CD4-positive, alpha-beta T cell treated with Interleukin-1 beta for 1 hour (primary cell): ENCODE data around the gene VSIG2.
A peak's percentile ranks its signal among the peaks of the same experiment; 100 is the strongest.
"Not testable (repeated sequence)": the region's sequence is repeated elsewhere in the genome, so short reads cannot be mapped to it uniquely, and the experiment has no call there.

ENCODE experiments used
- DNase-seq, 2 donors: peaks; one replicate each; pipeline ENCODE4 v3.0.0-alpha.2; 2020 to 2022

The VSIG2 gene

GRCh38 chr11:124751741-124752470 lies at the start of gene VSIG2:
VSIG2 (minus strand) TSS chr11:124752255; CDS start chr11:124752137, 118 bp downstream.
- DNase-seq: no peak

- no peak for DNase-seq
Measured at GRCh38 chr11:124801014-124801413, 49.0 kb upstream of the VSIG2 start.

DNA sequence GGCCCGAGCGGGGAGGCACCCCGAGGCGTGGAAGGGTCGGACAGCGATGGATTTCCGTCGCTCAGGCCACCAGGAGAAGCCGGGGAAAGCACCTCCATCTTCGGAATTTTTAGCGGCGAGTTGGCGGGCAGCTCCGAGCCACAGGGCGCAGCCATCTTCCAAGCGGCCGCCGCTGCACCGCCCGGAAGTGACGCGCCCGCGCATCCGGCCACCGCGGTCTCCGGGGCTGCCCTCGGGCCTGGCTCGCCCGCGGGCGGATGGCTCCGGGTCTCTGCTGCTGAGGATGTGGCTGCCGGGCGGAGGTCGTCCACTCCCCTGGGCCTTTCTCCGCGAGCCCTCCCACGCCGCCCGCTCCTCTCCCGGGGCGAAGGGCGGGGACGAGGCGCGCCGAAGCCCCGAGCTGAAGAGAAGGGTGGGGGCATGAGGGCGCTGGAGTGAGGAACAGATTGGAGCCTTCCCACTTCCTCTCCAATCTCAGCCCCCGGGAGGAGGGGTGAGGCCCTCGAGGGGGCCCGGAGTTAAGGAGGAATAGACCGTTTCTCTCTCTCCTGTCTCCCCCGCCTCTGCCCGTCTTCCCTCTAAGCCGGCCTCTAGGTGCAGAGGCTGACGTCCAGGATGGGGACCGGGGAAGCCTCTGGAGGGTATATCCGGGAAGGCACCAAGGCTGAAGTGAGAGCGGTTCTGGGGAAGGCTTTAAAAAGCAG lies 48.3 kb upstream of the VSIG2 start, which contains the start of gene MSANTD2:
Gene MSANTD2 (minus strand): TSS at position 181 of the 704 bp plus-strand sequence. CDS start 26 bp downstream, at position 155.
- DNase-seq: peak; percentile 80 to 83

GRCh38 chr11:124799348-124800225 lies 47.5 kb upstream of the VSIG2 start:
- DNase-seq: peak; percentile 38 to 40

- DNase-seq: peak in 1 of 2 donors; percentile 7
Measured at GRCh38 chr11:124798991-124799347, 46.9 kb upstream of the VSIG2 start.

GRCh38 chr11:124796312-124796711 lies 44.3 kb upstream of the VSIG2 start:
- DNase-seq: no peak

- peak; percentile 33 to 54 for DNase-seq
Measured at GRCh38 chr11:124793466-124794278, 41.6 kb upstream of the VSIG2 start.

DNA sequence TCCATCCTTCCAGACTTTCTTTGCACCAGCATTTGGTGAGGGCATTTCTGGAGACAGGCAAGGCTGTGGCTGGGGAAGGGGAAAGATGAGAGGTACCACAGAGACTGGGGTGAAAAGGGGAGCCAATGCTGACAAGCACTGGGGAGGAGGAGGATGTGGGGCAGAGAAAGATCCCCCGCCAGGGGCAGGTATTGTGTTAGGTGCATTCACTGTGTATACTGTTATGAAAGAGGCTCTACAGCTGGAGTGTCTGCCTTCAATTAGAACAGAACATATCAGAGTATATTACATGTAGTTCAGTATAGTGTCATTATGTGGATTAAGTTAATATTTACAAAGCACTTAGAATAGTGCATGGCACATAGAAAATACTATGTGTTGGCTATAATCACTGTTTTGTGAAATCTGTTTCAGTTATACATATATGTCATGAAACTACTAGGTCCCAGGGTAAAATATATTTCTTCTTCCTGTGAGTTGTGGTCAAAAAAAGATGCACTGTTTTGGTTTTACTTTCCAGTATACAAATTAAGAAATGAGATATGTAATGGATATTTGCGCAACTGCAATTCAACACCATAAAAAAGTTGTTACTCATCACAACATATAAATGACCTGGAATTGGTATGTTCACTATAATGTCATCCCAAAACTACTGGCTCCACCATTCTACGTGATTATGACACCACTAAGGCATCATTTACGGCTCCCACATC lies 39.7 kb upstream of the VSIG2 start:
- DNase-seq: no peak

- no peak for DNase-seq
Measured at GRCh38 chr11:124788521-124788920, 36.5 kb upstream of the VSIG2 start.

- no peak for DNase-seq
Measured at GRCh38 chr11:124784051-124784450, 32.0 kb upstream of the VSIG2 start.

- no peak for DNase-seq
Measured at GRCh38 chr11:124783002-124783401, 30.9 kb upstream of the VSIG2 start.

DNA sequence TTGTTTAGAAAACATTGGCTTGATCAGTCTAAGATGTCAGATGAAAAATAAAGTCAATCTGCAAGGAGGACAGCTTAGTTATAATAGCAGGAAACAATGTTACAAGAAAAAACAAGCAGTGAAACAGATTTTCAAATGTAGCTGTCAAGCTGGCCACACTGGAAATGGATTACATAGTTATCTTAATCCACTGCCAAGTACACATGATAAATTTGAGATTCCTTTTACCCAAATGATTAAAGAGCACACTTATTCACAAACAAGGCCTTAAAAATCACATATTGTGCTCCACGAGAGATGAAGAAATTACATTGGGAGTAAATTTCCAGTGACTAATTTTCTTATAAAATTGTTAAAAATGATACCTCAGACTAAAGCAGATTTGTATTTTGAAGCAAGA lies 27.5 kb upstream of the VSIG2 start:
- no peak for DNase-seq

- no peak for DNase-seq
Measured at GRCh38 chr11:124778281-124778680, 26.2 kb upstream of the VSIG2 start.

- no peak for DNase-seq
Measured at GRCh38 chr11:124776865-124777645, 25.0 kb upstream of the VSIG2 start.

GRCh38 chr11:124770959-124771358 lies 18.9 kb upstream of the VSIG2 start:
- DNase-seq: not testable (repeated sequence)

DNA sequence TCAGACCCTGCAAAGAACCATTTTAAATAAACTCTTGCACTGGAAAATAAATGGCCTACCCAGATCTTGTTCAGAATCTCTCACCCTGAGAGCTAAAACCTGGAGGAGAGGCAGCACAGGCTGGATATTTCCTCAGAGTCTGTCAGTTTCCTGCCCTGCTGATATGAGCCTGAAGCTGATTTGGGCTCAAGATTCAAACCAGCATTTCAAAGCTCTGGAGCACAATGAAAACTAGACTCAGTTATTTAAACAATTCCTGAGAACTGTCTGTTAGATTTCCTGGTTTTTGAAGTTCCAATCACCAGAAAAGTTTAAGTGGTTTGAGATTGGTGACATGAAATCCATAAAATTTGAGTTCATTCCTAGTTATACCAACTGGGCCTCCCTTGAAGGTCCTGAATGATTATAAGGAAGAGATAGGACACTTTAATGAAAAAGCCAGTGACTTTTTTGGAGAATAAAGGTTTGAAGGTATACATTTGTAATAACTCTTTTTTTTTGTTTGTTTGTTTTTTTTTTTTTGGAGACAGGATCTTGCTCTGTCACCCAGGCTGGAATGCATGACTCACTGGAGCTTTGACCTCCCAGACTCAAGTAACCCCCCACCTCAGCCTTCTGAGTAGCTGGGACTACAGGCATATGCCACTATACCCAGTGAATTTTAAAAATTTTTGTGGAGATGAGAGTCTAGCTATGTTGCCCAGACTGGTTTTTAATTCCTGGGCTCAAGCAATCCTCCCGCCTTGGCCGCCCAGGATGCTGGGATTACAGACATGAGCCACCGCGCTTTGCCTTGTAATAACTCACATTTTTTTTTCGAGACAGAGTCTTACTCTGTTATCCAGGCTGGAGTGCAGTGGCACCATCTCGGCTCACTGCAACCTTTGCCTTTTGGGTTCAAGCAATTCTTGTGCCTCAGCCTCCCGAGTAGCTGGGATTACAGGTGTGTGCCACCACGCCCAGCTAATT lies 18.0 kb upstream of the VSIG2 start:
- DNase-seq: no peak

GRCh38 chr11:124768914-124769313 lies 16.9 kb upstream of the VSIG2 start:
- no peak for DNase-seq

- no peak for DNase-seq
Measured at GRCh38 chr11:124766156-124766555, 14.1 kb upstream of the VSIG2 start.

GRCh38 chr11:124763156-124763947 lies 11.3 kb upstream of the VSIG2 start:
- peak; percentile 82 to 85 for DNase-seq
